ENCODE data around the gene SUPT3H.

The SUPT3H gene

DNA sequence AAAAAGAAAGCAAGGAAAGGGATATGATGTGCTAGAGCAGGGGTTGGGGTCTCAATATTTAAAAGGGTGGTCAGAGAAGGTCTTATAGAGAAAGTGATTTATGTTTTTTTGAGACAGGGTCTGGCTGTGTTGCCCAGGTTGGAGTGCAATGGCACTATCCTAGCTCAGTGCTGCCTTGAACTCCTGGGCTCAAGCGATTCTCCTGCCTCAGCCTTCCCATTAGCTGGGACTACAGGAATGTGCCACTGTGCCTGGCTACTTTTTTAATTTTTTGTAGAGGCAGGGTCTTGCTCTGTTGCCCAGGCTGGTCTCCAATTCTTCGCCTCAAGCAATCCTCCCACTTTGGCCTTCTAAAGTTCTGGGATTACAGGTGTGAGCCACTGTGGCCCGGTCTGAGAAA, 557.0 kb downstream of the SUPT3H start:
- no peak overlapping the region for H3K4me3 ChIP-seq (ENCODE audit: low read depth, low read length)
- TF ChIP-seq, protein P1, sequence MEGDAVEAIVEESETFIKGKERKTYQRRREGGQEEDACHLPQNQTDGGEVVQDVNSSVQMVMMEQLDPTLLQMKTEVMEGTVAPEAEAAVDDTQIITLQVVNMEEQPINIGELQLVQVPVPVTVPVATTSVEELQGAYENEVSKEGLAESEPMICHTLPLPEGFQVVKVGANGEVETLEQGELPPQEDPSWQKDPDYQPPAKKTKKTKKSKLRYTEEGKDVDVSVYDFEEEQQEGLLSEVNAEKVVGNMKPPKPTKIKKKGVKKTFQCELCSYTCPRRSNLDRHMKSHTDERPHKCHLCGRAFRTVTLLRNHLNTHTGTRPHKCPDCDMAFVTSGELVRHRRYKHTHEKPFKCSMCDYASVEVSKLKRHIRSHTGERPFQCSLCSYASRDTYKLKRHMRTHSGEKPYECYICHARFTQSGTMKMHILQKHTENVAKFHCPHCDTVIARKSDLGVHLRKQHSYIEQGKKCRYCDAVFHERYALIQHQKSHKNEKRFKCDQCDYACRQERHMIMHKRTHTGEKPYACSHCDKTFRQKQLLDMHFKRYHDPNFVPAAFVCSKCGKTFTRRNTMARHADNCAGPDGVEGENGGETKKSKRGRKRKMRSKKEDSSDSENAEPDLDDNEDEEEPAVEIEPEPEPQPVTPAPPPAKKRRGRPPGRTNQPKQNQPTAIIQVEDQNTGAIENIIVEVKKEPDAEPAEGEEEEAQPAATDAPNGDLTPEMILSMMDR (IDR thresholded peaks at IDR 0.05; ENCODE audit: low read depth, low read length, missing control alignments): no peak
- in situ Hi-C loops (cut with HindIII; ENCODE audit: low sequenced_read_pairs): no loop called here
- DNase-seq (ENCODE audit: low read depth): no peak

- TF ChIP-seq, protein P1 (IDR thresholded peaks at IDR 0.05; ENCODE audit: low read depth, low read length, missing control alignments): no peak
- in situ Hi-C loops (cut with HindIII; ENCODE audit: low sequenced_read_pairs): no loop called here
- H3K4me3 ChIP-seq (ENCODE audit: low read depth, low read length): no peak overlapping the region
- no peak for DNase-seq (ENCODE audit: low read depth)
Measured at GRCh38 chr6:44820321-44820720, 557.4 kb downstream of the SUPT3H start.

GRCh38 chr6:44811456-44811855, 566.3 kb downstream of the SUPT3H start:
- TF ChIP-seq, protein P1 (IDR thresholded peaks at IDR 0.05; ENCODE audit: low read depth, low read length, missing control alignments): no peak
- no peak overlapping the region for H3K4me3 ChIP-seq (ENCODE audit: low read depth, low read length)
- in situ Hi-C loops (cut with HindIII; ENCODE audit: low sequenced_read_pairs): no loop called here
- no peak for DNase-seq (ENCODE audit: low read depth)

DNA sequence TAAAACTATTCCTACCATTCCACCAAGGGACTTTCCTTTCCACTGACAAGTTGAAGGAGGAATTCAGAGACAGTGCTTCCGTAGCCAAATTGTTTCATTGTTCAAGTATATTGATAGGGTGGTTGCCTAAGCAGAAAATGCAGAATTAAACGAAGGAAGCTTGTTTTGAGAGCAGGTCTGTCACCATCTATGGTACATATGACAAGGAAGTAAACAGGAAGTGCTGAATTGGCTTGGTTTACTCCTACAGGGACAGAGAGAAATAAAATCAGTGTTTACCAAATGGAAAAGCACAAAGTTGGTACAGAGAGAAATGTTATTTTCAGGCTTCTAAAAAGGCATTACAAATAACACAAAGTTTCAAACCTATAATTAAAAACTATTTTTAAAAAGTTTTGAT, 568.5 kb downstream of the SUPT3H start:
- DNase-seq (ENCODE audit: low read depth): no peak
- TF ChIP-seq, protein P1 (IDR thresholded peaks at IDR 0.05; ENCODE audit: low read depth, low read length, missing control alignments): no peak
- H3K4me3 ChIP-seq (ENCODE audit: low read depth, low read length): no peak overlapping the region
- in situ Hi-C loops (cut with HindIII; ENCODE audit: low sequenced_read_pairs): no loop called here

DNA sequence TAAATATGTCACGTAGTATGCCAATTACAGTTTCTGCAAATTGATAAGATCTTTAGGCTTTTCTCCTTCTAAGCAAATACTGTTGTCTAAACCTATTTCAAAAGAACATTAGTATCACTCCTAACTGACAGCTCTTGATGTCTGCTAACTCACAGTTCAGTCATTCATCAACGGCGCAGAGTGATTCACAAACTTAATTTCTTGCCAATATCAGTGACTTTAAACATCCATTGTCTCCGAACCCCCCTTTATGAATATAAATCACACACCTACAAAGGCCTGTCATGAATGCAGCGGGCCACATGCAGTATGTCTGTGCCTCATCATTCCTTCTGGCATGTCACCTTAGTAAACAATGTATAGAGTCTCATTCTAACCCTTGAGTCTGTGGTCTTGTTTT, 569.6 kb downstream of the SUPT3H start:
- TF ChIP-seq, protein P1 (IDR thresholded peaks at IDR 0.05; ENCODE audit: low read depth, low read length, missing control alignments): no peak
- no peak overlapping the region for H3K4me3 ChIP-seq (ENCODE audit: low read depth, low read length)
- DNase-seq (ENCODE audit: low read depth): no peak
- in situ Hi-C loops (cut with HindIII; ENCODE audit: low sequenced_read_pairs): no loop called here

DNA sequence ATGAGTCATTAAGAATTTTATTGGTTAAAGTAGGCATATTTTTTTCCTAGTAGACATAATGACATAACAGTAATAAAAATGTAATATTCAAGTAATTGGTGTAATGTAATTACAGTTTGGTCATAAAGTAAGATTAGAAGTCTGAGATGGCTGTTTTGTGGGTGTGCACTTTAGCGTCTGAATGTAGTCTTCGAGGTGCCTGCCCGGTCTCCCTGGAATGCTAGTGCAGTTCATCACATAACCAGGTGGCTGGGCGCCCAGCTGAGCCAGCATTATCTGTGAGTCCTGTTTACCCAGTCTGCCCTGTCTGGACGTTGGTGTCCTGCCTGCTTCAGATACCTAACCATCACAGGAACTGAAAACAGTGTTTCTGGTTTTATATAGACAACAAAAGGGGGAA, 571.1 kb downstream of the SUPT3H start:
- in situ Hi-C loops (cut with HindIII; ENCODE audit: low sequenced_read_pairs): no loop called here
- TF ChIP-seq, protein P1 (IDR thresholded peaks at IDR 0.05; ENCODE audit: low read depth, low read length, missing control alignments): no peak
- DNase-seq (ENCODE audit: low read depth): no peak
- H3K4me3 ChIP-seq (ENCODE audit: low read depth, low read length): no peak overlapping the region

Measured in astrocyte of the cerebellum (primary cell).